SU-DHL-6 (cell line): ENCODE data around the gene TMC6.

Experiments
- H2AFZ ChIP-seq: fragments of 200-600 bp; sonication (generic); 2 replicates; pipeline ENCODE4 v1.6.1; 2014; ENCODE audit warnings: low read depth, mild to moderate bottlenecking, moderate library complexity, mixed read lengths, antibody characterized with exemption, low read length; ENCODE audit not compliant: severe bottlenecking
- H3F3A ChIP-seq: fragments of 200-600 bp; shearing (Covaris generic); 2 replicates; pipeline ENCODE4 v1.6.0; 2016; ENCODE audit warnings: antibody characterized with exemption, mild to moderate bottlenecking; ENCODE audit not compliant: insufficient read depth
- H3K27ac ChIP-seq: fragments of 200-600 bp; sonication (generic); 2 replicates; pipeline ENCODE4 v1.5.1; 2016; ENCODE audit warnings: low read depth, mild to moderate bottlenecking, low read length, moderate library complexity, mixed read lengths
- H3K27me3 ChIP-seq: fragments of 200-600 bp; sonication (generic), shearing (Covaris generic); 2 replicates; pipeline ENCODE4 v1.6.0; 2014; ENCODE audit warnings: mild to moderate bottlenecking, low read length
- H3K36me3 ChIP-seq: fragments of 200-600 bp; sonication (generic); 2 replicates; pipeline ENCODE4 v1.6.1; 2014; ENCODE audit warnings: mild to moderate bottlenecking, low read length, mixed read lengths
- H3K4me2 ChIP-seq: fragments of 300-600, 200-600 bp; shearing (Covaris generic), sonication (generic); 2 replicates; pipeline ENCODE4 v1.6.0; 2014; ENCODE audit warnings: low read length, low read depth, mild to moderate bottlenecking; ENCODE audit not compliant: poor library complexity, severe bottlenecking
- H3K4me3 ChIP-seq: fragments of 200-600 bp; sonication (generic); 2 replicates; pipeline ENCODE4 v1.5.1; 2014; ENCODE audit warnings: antibody characterized with exemption, low read length, mild to moderate bottlenecking, mixed read lengths; ENCODE audit not compliant: insufficient read depth, poor library complexity, severe bottlenecking
- H3K79me2 ChIP-seq: fragments of 200-600 bp; sonication (generic); 2 replicates; pipeline ENCODE4 v1.6.1; 2014; ENCODE audit warnings: mild to moderate bottlenecking, low read length, moderate library complexity; ENCODE audit not compliant: insufficient read depth
- H3K9ac ChIP-seq: fragments of 200-600 bp; sonication (generic); 2 replicates; pipeline ENCODE4 v1.7.0; 2014; ENCODE audit warnings: mild to moderate bottlenecking, low read length
- H3K9me2 ChIP-seq: fragments of 200-600 bp; sonication (generic); replicated peaks from 2 replicates; pipeline ENCODE4 v1.6.1; 2014; ENCODE audit warnings: low read length; ENCODE audit not compliant: insufficient read depth
- H3K9me3 ChIP-seq: fragments of 200-600 bp; sonication (generic); 2 replicates; pipeline ENCODE4 v1.6.1; 2014; ENCODE audit warnings: low read length, mixed read lengths; ENCODE audit not compliant: insufficient read depth
- H4K20me1 ChIP-seq: fragments of 200-600 bp; sonication (generic); 2 replicates; pipeline ENCODE4 v1.6.1; 2014; ENCODE audit warnings: low read depth, mild to moderate bottlenecking, antibody characterized with exemption, low read length, moderate library complexity, mixed read lengths
- CTCF ChIP-seq: fragments of 200-600 bp; sonication (generic); IDR thresholded peaks from one replicate; pipeline ENCODE4 v1.5.1; 2017; ENCODE audit warnings: antibody characterized with exemption, mild to moderate bottlenecking, low read length, moderate library complexity; ENCODE audit not compliant: insufficient read depth, poor library complexity, severe bottlenecking
- EZH2phosphoT487 ChIP-seq: fragments of 200-600 bp; sonication (generic), shearing (Covaris generic); conservative IDR thresholded peaks from 2 replicates; pipeline ENCODE4 v1.6.1; 2018; ENCODE audit warnings: mild to moderate bottlenecking, antibody characterized with exemption, low read length, moderate library complexity, mixed read lengths

The TMC6 gene

GRCh38 chr17:78138204-78139060 is 9.9 kb upstream of the TMC6 start:
- H3K4me2 ChIP-seq: no peak overlapping the region
- peak overlapping the region; percentile 76 for H3K27ac ChIP-seq
- H3K36me3 ChIP-seq: no peaks in the 10 kb centered on the region
- H3F3A ChIP-seq: peaks cover 35% of the 10 kb centered on the region
- TF ChIP-seq CTCF (no peak), EZH2phosphoT487 (no peak)
- H3K9me2 ChIP-seq: no peaks in the 10 kb centered on the region
- no peaks in the 10 kb centered on the region; the same call in 1 of the 2 replicates for H3K79me2 ChIP-seq
- H3K9me3 ChIP-seq: no peaks in the 10 kb centered on the region
- no peak overlapping the region for H2AFZ ChIP-seq
- no peak overlapping the region for H3K4me3 ChIP-seq
- no peaks in the 10 kb centered on the region for H4K20me1 ChIP-seq
- H3K9ac ChIP-seq: 0 out of 2 replicates have a peak overlapping the region, but pooled peaks have one; percentile 33
- H3K27me3 ChIP-seq: no peaks in the 10 kb centered on the region

- H3K4me2 ChIP-seq: peak overlapping the region; percentile 35
- no peaks in the 10 kb centered on the region for H3K36me3 ChIP-seq
- H3K9me3 ChIP-seq: no peaks in the 10 kb centered on the region
- H3F3A ChIP-seq: peaks cover 42% of the 10 kb centered on the region
- no peaks in the 10 kb centered on the region for H3K9me2 ChIP-seq
- TF ChIP-seq CTCF: peak; percentile 87
- TF ChIP-seq EZH2phosphoT487: no peak
- H3K4me3 ChIP-seq: no peak overlapping the region
- H3K27ac ChIP-seq: peak overlapping the region; percentile 76
- peak overlapping the region; percentile 33 for H3K9ac ChIP-seq
- H3K27me3 ChIP-seq: no peaks in the 10 kb centered on the region
- H3K79me2 ChIP-seq: peaks cover 6% of the 10 kb centered on the region; the same call in 1 of the 2 replicates
- H4K20me1 ChIP-seq: no peaks in the 10 kb centered on the region
- no peak overlapping the region for H2AFZ ChIP-seq
These were observed 9.0 kb upstream of the TMC6 start for GRCh38 chr17:78137392-78138203.

- Histone ChIP-seq H3K9ac (no peak overlapping the region), H3K9me3 (no peaks in the 10 kb centered on the region), H3K27me3 (no peaks in the 10 kb centered on the region), H3K36me3 (no peaks in the 10 kb centered on the region; the same call in 1 of the 2 replicates), H3K9me2 (no peaks in the 10 kb centered on the region), H3F3A (peaks cover 46% of the 10 kb centered on the region), H3K4me2 (no peak overlapping the region), H3K27ac (no peak overlapping the region), H2AFZ (no peak overlapping the region), H3K4me3 (no peak overlapping the region), H3K79me2 (peaks cover 15% of the 10 kb centered on the region), H4K20me1 (no peaks in the 10 kb centered on the region)
- no peak for TF ChIP-seq CTCF
- no peak for TF ChIP-seq EZH2phosphoT487
These were observed 7.4 kb upstream of the TMC6 start for GRCh38 chr17:78135858-78136500.
